Liver (tissue), 3 donors: ENCODE data around the gene NHS.

ENCODE experiments used
- ATF3 ChIP-seq: IDR thresholded peaks from 2 replicates; pipeline ENCODE4 v1.6.1; 2016; ENCODE audit warnings: antibody characterized with exemption
- CTCF ChIP-seq: fragments of 150-350 bp; IDR thresholded peaks from 2 replicates; pipeline ENCODE4 v1.5.1; 2017; ENCODE audit warnings: improper control_type of control experiment, low read depth, low read length; ENCODE audit not compliant: missing input control
- EGR1 ChIP-seq, 2 donors: IDR thresholded peaks; 2 replicates each; pipeline ENCODE4 v1.6.1; 2016 to 2018; ENCODE audit warnings: antibody characterized with exemption in 2 of 2, low read depth in 2 of 2
- FOXA1 ChIP-seq: IDR thresholded peaks from 2 replicates; pipeline ENCODE4 v1.6.1; 2016; ENCODE audit warnings: antibody characterized with exemption
- GABPA ChIP-seq, 2 donors: IDR thresholded peaks in 1 of 2; conservative IDR thresholded peaks in 1 of 2; 2 replicates each; pipeline ENCODE4 v1.6.1; 2016; ENCODE audit warnings: antibody characterized with exemption in 2 of 2, mild to moderate bottlenecking in 1 of 2, moderate library complexity in 1 of 2
- HNF4G ChIP-seq: IDR thresholded peaks from 2 replicates; pipeline ENCODE4 v1.6.1; 2016; ENCODE audit warnings: antibody characterized with exemption
- JUND ChIP-seq, 2 donors: IDR thresholded peaks; 2 replicates each; pipeline ENCODE4 v1.6.1; 2016; ENCODE audit warnings: antibody characterized with exemption in 2 of 2
- MAX ChIP-seq: IDR thresholded peaks from 2 replicates; pipeline ENCODE4 v1.6.1; 2016; ENCODE audit warnings: antibody characterized with exemption
- RAD21 ChIP-seq, 2 donors: IDR thresholded peaks; 2 replicates each; pipeline ENCODE4 v1.6.1; 2016; ENCODE audit warnings: antibody characterized with exemption in 2 of 2, mild to moderate bottlenecking in 2 of 2
- REST ChIP-seq: IDR thresholded peaks from 2 replicates; pipeline ENCODE4 v1.6.1; 2016; ENCODE audit warnings: antibody characterized with exemption, mild to moderate bottlenecking
- TAF1 ChIP-seq: conservative IDR thresholded peaks from 2 replicates; pipeline ENCODE4 v1.6.1; 2016; ENCODE audit warnings: antibody characterized with exemption, mild to moderate bottlenecking
- YY1 ChIP-seq: IDR thresholded peaks from 2 replicates; pipeline ENCODE4 v1.6.1; 2016; ENCODE audit warnings: antibody characterized with exemption, mild to moderate bottlenecking
- ZBTB33 ChIP-seq: IDR thresholded peaks from 2 replicates; pipeline ENCODE4 v1.6.1; 2016; ENCODE audit warnings: antibody characterized with exemption
- donor health status: healthy.
- donor health status: healthy.

GRCh38 chrX:17655211-17656034, 280.4 kb downstream of the NHS start:
- TF ChIP-seq CTCF, result no peak
- TF ChIP-seq GABPA (IDR thresholded peaks at IDR 0.05 in 1 of 2, conservative IDR thresholded peaks at IDR 0.05 in 1 of 2), result no peak
- TF ChIP-seq EGR1 (IDR thresholded peaks at IDR 0.05; ENCODE audit: low read depth in 2 of 2), result no peak
- TF ChIP-seq FOXA1, result no peak
- no peak for TF ChIP-seq YY1
- no peak for TF ChIP-seq REST
- TF ChIP-seq RAD21 (IDR thresholded peaks at IDR 0.05), result no peak
- no peak for TF ChIP-seq HNF4G
- no peak for TF ChIP-seq ATF3
- no peak for TF ChIP-seq MAX
- no peak for TF ChIP-seq JUND (IDR thresholded peaks at IDR 0.05)
- TF ChIP-seq TAF1, result no peak
- no peak for TF ChIP-seq ZBTB33
